NB4 (cell line): Measurements from ENCODE around the gene CRYBB1.

Source experiments
- MAX ChIP-seq: IDR thresholded peaks from 2 replicates; pipeline ENCODE4 v1.6.1; 2011; ENCODE audit warnings: low read depth, low read length
- MYC ChIP-seq: IDR thresholded peaks from 2 replicates; pipeline ENCODE4 v1.6.1; 2011; ENCODE audit warnings: low read depth, low read length
- POLR2A ChIP-seq: IDR thresholded peaks from 2 replicates; pipeline ENCODE4 v1.6.1; 2011; ENCODE audit warnings: mild to moderate bottlenecking; ENCODE audit not compliant: insufficient read length; ENCODE audit errors: extremely low read depth
- TF ChIP-seq, protein P1 (sequence below): IDR thresholded peaks from one replicate; pipeline ENCODE4 v1.5.1; 2012; ENCODE audit warnings: low read depth, low read length

GRCh38 chr22:26665813-26666231 is 48.0 kb upstream of the CRYBB1 start:
- TF ChIP-seq, protein P1, sequence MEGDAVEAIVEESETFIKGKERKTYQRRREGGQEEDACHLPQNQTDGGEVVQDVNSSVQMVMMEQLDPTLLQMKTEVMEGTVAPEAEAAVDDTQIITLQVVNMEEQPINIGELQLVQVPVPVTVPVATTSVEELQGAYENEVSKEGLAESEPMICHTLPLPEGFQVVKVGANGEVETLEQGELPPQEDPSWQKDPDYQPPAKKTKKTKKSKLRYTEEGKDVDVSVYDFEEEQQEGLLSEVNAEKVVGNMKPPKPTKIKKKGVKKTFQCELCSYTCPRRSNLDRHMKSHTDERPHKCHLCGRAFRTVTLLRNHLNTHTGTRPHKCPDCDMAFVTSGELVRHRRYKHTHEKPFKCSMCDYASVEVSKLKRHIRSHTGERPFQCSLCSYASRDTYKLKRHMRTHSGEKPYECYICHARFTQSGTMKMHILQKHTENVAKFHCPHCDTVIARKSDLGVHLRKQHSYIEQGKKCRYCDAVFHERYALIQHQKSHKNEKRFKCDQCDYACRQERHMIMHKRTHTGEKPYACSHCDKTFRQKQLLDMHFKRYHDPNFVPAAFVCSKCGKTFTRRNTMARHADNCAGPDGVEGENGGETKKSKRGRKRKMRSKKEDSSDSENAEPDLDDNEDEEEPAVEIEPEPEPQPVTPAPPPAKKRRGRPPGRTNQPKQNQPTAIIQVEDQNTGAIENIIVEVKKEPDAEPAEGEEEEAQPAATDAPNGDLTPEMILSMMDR: no peak
- TF ChIP-seq POLR2A (no peak), MAX (no peak), MYC (no peak)
